Right renal cortex interstitium (tissue), 3 donors: ENCODE data around the gene ZNF133. TPM values are rescaled to one million over a fixed set of nuclear protein-coding genes. Genes with fewer than 3 reads are reported as not detected.
A peak's percentile ranks its signal among the peaks of the same experiment; 100 is the strongest.
"Not testable (repeated sequence)": the region's sequence is repeated elsewhere in the genome, so short reads cannot be mapped to it uniquely, and the experiment has no call there.

ENCODE experiments used
- DNase-seq, 3 donors: peaks; one replicate each; pipeline ENCODE4 v3.0.0-alpha.2; 2013; ENCODE audit warnings: low read depth in 3 of 3, low spot score in 2 of 3
- polyA plus RNA-seq, 3 donors: library from polyadenylated mRNA; unstranded; fragments of 120-200 nt; gene quantifications; one replicate each; pipeline ENCODE4 v1.2.1, GENCODE V29; 2013; ENCODE audit not compliant: insufficient read length in 3 of 3

Gene ZNF133
- 10 to 100 TPM; 24.3 to 26.1 (median 25.4) TPM for polyA plus RNA-seq

DNA sequence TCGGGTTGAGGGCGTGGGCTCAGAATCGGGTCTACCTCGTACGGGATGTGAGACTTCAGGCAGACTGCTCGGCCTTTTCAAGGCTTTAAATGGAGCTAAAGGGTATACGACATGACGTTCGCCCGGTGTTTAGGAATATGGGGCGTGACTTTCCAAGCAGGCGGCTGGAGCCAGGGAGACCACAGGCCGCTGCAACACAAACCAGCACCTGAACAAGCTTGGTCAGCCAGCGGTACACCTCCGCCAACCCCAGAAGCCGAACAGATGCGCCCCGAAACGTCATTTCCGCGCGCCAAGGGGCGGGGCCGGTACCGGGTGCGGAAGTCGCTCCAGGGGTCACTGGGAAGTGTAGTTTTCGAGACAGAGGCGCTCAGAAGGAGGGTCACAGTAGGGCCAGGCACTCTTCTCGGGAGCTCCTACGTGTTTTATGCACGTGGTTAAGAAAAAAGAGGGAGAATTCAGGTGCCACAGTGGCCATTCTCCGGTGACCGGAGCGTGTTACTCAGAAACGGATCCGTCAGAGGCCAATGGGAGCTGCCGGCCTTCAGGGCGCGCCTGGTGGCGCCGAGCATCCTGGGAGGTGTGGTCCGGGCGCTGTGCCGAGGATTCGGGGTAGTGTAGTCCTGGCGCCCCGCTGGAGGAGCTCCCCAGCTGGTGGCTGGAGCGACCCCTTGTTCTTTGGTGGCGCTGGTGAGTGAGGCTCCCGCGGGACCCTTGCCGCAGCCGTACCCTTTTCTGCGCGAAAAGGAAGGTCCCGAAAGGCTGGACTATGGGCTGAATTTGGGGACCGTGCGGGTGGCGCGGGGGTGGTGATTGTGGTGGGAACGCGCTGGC, at the start of gene ZNF133:
Gene ZNF133, plus strand, starts transcription at position 613 of the 834 bp plus-strand sequence. CDS start 17,160 bp downstream, outside the sequence.
- peak; percentile 96 to 98 (median 97) for DNase-seq

DNA sequence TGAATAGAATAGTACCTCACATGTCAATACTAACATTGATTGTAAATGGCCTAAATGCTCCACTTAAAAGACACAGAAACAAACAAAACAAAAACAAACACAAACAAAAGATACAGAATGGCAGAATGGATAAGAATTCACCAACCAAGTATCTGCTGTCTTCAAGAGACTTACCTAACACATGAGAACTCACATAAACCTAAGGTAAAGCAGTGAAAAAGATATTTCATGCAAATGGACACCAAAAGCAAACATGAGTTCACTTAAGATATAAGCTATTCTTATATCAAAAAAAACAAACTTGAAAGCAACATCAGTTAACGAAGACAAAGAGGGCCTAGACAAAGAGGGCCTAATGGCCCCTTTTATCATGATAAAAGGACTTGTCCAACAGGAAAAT, 47.3 kb upstream of the ZNF133 start:
- no peak for DNase-seq

- DNase-seq, result no peak
These were observed 44.5 kb upstream of the ZNF133 start for GRCh38 chr20:18243802-18244201.

GRCh38 chr20:18248545-18248944, 39.8 kb upstream of the ZNF133 start:
- DNase-seq, result not testable (repeated sequence)

- DNase-seq, result no peak
These were observed 38.1 kb upstream of the ZNF133 start for GRCh38 chr20:18250217-18250616.

DNA sequence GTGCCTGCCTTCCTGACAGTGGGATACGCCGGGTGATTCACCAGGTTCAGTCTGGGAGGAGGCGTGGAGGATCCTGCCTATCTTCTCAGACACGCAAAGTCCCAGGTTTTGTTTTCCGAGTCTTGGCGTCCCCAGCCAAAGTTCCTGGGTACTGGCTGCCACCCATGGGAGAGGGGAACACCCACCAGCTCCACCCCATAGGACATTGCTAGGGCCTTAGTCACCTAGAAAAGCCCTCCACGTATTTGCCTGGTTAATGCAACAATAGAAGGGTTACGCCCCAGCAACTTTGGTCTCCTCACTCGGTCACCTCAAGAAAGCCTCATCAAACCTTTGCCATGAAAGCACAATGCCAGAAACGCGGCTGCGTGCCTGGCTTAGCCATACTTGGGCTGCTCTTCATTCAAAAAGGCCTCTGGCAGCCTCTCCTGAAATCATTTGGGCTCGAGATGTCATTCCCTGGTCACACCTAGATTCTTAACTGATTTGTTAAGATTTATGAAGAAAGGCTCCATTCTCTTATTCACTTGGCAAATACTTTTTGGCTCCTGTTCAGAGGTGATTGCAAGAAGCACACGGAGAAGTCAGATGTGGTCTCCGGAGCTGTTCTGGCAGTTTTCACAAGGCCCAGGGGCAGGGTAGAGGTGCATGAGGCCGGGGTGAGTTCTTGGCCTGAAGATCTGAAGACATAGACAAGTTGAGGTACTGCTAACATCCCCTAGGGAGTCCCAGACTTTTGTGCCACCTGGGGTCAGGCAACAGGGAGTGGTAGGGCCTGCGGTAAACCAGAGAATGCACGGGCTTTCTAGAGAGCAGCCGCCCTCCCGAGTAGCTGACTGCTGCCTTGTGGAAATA, 35.5 kb upstream of the ZNF133 start:
- DNase-seq, result no peak

DNA sequence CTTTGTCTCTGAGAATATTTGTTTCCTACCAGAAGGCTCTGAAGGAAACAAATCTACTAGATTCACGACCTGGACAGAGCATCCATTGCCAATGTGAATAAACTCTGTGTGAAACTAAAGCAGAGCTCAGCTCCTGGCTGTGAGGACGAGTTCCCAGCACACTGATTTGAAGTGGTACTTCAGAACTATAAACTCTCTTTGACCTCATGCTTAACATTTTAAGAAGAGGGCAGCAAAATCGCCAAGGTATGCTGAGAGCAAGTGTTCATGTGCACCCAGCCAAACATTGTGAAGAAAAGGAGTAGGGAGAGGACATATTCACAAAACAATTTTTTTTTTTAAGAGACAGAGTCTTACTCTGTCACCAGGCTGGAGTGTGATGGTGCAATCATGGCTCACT, 33.7 kb upstream of the ZNF133 start:
- no peak for DNase-seq

GRCh38 chr20:18255526-18255925, 32.8 kb upstream of the ZNF133 start:
- no peak for DNase-seq

DNA sequence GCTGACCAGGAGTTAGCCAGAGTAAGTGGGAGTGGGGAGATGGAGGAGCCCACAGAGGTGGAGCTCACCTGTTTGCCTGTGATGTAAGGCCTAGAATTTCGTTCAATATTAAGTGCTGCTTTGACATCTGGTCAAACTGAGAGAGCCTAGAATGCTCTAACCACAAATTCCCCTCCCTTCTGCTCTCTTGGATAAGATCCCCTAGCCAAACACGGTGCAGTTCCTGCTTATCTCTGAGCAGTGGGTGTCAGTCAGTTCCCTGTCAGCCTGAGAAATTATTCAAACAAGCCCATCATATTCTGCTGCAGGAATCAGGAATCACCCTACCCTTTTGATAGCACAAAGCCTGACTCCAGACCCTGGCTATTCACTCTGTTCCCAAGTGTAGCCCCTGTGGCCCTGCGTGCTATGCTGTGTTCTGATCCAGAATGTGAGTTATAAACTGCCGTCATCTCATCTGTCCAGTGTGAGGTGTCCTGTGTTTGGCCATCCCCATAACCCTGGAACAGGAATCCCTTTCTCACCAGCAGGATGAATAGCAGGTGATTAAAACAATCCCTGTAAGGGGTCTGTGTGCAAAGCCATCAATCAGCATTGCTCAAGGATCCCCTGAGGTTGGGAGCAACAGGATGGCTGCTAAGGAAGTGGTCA, 31.8 kb upstream of the ZNF133 start:
- no peak for DNase-seq

DNA sequence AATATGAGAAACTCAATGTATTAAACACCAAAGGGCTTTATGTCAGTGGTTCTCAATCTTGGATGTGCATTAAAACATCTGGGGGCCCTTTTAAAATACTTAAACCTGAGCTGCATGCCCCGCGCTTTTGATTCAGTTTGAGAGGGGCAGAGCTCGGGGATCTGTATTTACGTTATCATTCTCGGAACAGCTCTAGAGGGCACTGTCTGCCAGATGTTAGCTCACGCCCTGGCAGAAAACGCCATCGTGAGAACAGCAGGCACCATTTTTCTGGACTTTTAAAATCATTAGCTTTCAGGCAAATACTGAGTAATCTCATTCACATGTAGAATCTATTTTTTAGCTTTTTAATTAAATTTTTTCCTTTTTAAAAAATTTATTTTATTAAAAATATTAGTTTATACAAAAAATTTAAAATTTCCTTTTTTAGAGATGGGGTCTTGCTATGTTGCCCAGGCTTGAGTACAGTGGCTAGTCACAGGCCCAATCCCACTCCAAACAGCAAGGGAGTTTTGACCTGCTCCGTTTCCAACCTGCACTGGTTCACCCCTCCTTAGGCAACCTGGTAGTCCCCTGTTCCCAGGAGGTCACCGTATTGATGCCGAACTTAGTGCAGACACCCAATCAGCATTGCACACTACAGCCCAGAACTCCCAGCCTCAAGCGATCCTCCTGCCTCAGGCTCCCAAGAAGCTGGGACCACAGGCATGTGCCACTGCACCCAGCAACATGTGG, 30.0 kb upstream of the ZNF133 start:
- no peak for DNase-seq

DNA sequence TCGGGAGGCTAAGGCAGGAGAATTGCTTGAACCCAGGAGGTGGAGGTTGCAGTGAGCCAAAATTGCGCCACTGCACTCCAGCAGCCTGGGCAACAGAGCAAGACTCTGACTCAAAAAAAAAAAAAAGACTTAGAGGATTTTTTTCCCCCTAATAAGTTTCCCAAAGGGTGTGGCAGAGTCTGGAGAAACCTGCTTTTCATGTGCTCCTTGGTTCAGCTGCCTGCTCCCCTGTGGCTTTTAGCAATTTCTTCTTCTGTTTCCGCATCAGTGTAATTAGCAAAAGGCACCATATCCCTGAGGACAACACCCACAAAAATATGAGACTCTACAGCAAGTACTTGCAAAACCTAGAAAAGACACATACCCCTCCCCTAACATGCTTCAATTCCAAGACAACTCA, 28.6 kb upstream of the ZNF133 start:
- no peak for DNase-seq

- no peak for DNase-seq
These were observed 24.6 kb upstream of the ZNF133 start for GRCh38 chr20:18263723-18264122.

GRCh38 chr20:18265441-18265840, 22.9 kb upstream of the ZNF133 start:
- DNase-seq, result no peak

DNA sequence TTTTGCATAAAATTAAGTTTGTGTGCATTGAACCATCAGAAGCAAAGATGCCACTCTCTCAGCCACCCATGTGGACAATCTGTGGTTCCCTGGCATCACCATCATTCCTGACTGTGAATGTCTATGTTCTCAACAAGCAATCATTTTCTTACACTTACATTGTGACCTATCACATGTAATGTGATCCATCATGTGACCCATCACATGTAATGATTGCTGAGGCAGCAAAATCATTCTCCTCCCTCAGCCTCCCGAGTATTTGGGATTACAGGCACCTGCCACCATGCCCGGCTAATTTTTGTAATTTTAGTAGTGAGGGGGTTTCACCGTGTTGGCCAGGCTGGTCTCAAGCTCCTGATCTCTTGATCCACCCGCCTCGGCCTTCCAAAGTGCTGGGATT, 22.0 kb upstream of the ZNF133 start:
- no peak for DNase-seq

GRCh38 chr20:18267815-18268214, 20.5 kb upstream of the ZNF133 start:
- DNase-seq, result no peak

GRCh38 chr20:18271160-18271559, 17.2 kb upstream of the ZNF133 start:
- no peak for DNase-seq

GRCh38 chr20:18272451-18272850, 15.9 kb upstream of the ZNF133 start:
- no peak for DNase-seq

DNA sequence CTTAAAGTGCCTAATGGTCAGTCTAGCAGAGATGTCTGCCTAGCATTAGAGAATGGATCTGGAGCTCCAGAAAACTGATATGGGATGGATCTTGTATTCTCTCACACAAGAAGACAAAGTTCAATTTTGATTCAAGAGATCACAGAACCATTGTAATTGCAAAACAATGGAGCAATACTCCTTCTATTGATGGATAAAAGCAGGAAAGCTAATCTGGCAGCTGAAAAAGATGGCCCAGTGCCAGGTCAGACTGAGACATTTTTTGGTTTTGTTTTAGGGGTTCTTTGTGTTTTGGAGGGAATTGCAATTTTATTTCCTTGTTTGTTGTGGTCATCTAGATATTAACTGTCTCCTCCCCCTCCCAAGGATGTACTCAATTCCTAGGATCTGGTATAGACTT, 14.6 kb upstream of the ZNF133 start:
- no peak for DNase-seq

- not testable (repeated sequence) for DNase-seq
These were observed 12.4 kb upstream of the ZNF133 start for GRCh38 chr20:18275960-18276359.

DNA sequence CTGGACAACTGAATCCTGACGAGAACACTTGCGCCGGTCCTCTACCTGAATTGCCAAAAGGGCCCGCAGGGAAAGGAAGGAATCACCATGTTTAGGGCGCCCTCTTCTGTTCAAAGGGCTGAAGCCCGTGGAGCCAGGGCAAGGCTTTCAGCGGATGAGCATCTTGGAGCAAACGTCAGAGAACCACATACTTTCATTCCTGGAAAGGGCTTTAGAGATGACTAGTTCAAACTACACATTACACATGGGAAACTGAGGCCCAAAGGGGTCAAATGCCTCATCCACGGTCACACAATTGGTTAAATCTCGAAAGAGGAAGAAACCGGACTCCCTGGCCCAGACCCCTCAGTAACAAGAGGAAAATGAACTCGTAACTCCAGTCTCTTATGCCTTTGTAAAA, 11.5 kb upstream of the ZNF133 start:
- DNase-seq, result peak; percentile 47 to 67 (median 47)
